Measurements from ENCODE around the gene ABCC3.

GRCh38 chr17:50687200-50688066 is 52.8 kb downstream of the ABCC3 start:
- TF ChIP-seq GATA3 (IDR thresholded peaks at IDR 0.05; ENCODE audit: low read depth, low read length) (no peak), GATA2 (IDR thresholded peaks at IDR 0.05; ENCODE audit: low read depth, low read length) (no peak)
